Measurements from ENCODE around the gene CPAMD8. TPM values are rescaled to one million over a fixed set of nuclear protein-coding genes. Genes with fewer than 3 reads are reported as not detected.
"Not testable (repeated sequence)": the region's sequence is repeated elsewhere in the genome, so short reads cannot be mapped to it uniquely, and the experiment has no call there.

Gene CPAMD8
- total RNA-seq, 1 donor from 2014 or later: 1.3 TPM

- intact Hi-C loops (cut with micrococcal nuclease): no loop called here
Observed at GRCh38 chr19:16878181-16878965, 148.2 kb downstream of the CPAMD8 start.

- intact Hi-C loops (cut with micrococcal nuclease): no loop called here
Observed at GRCh38 chr19:16877581-16877980, 149.0 kb downstream of the CPAMD8 start.

- intact Hi-C loops (cut with micrococcal nuclease): no loop called here
Observed at GRCh38 chr19:16876904-16877361, 149.7 kb downstream of the CPAMD8 start.

GRCh38 chr19:16875584-16876555 is 150.7 kb downstream of the CPAMD8 start:
- intact Hi-C loops (cut with micrococcal nuclease): no loop called here

GRCh38 chr19:16874978-16875299 is 151.7 kb downstream of the CPAMD8 start:
- intact Hi-C loops (cut with micrococcal nuclease): not testable (repeated sequence)

- intact Hi-C loops (cut with micrococcal nuclease): no loop called here
Observed at GRCh38 chr19:16874250-16874977, 152.2 kb downstream of the CPAMD8 start.

GRCh38 chr19:16873594-16873993 is 153.0 kb downstream of the CPAMD8 start:
- intact Hi-C loops (cut with micrococcal nuclease): no loop called here

- intact Hi-C loops (cut with micrococcal nuclease): no loop called here
Observed at GRCh38 chr19:16872728-16873127, 153.9 kb downstream of the CPAMD8 start.

GRCh38 chr19:16871871-16872270 is 154.7 kb downstream of the CPAMD8 start:
- intact Hi-C loops (cut with micrococcal nuclease): no loop called here

- intact Hi-C loops (cut with micrococcal nuclease): no loop called here
Observed at GRCh38 chr19:16869331-16869972, 157.2 kb downstream of the CPAMD8 start.

- intact Hi-C loops (cut with micrococcal nuclease): no loop called here
Observed at GRCh38 chr19:16868423-16869130, 158.0 kb downstream of the CPAMD8 start.

- intact Hi-C loops (cut with micrococcal nuclease): no loop called here
Observed at GRCh38 chr19:16867211-16867610, 159.4 kb downstream of the CPAMD8 start.

- intact Hi-C loops (cut with micrococcal nuclease): no loop called here
Observed at GRCh38 chr19:16862826-16863415, 163.7 kb downstream of the CPAMD8 start.

- intact Hi-C loops (cut with micrococcal nuclease): no loop called here
Observed at GRCh38 chr19:16861834-16862233, 164.8 kb downstream of the CPAMD8 start.

- intact Hi-C loops (cut with micrococcal nuclease): no loop called here
Observed at GRCh38 chr19:16861011-16861410, 165.6 kb downstream of the CPAMD8 start.

GRCh38 chr19:16860118-16860517 is 166.5 kb downstream of the CPAMD8 start:
- intact Hi-C loops (cut with micrococcal nuclease): no loop called here

- intact Hi-C loops (cut with micrococcal nuclease): no loop called here
Observed at GRCh38 chr19:16859626-16860025, 167.0 kb downstream of the CPAMD8 start.

- intact Hi-C loops (cut with micrococcal nuclease): no loop called here
Observed at GRCh38 chr19:16856091-16856490, 170.5 kb downstream of the CPAMD8 start.

GRCh38 chr19:16853066-16853465 is 173.5 kb downstream of the CPAMD8 start:
- intact Hi-C loops (cut with micrococcal nuclease): no loop called here

Measured in T-helper 2 cell treated with Interferon-gamma antibody and Interleukin-4, amounts not matched to agents 100 ng/mL and 5 ng/mL, for 36 hours (primary cell).